GM10266 (cell line): ENCODE measurements around the gene ARHGEF7.

Source experiments
- DNase-seq: peaks from one replicate; pipeline ENCODE4 v3.0.0; 2012; ENCODE audit errors: extremely low spot score
- CTCF ChIP-seq: IDR thresholded peaks from 2 replicates; pipeline ENCODE4 v1.5.1; 2012; ENCODE audit warnings: mild to moderate bottlenecking, low read depth; ENCODE audit not compliant: control insufficient read depth, insufficient read depth; ENCODE audit errors: missing control alignments

The ARHGEF7 gene

GRCh38 chr13:111161601-111162600 lies 46.8 kb downstream of the ARHGEF7 start:
- DNase-seq, result no peak

GRCh38 chr13:111165241-111166010 lies 50.3 kb downstream of the ARHGEF7 start:
- DNase-seq, result peak; percentile 52
- TF ChIP-seq CTCF, result no peak

More at GRCh38 chr13:111161601-111162600, 46.8 kb downstream of the ARHGEF7 start:
- no peak for TF ChIP-seq CTCF

GRCh38 chr13:111166882-111167675 lies 52.0 kb downstream of the ARHGEF7 start:
- no peak for DNase-seq
- no peak for TF ChIP-seq CTCF

GRCh38 chr13:111168107-111168506 lies 53.0 kb downstream of the ARHGEF7 start:
- TF ChIP-seq CTCF, result no peak
- no peak for DNase-seq

- TF ChIP-seq CTCF, result no peak
- no peak for DNase-seq
Observed at GRCh38 chr13:111171112-111171511, 56.0 kb downstream of the ARHGEF7 start.

- no peak for TF ChIP-seq CTCF
- no peak for DNase-seq
Observed at GRCh38 chr13:111171629-111172028, 56.5 kb downstream of the ARHGEF7 start.
